ENCODE measurements around the gene SIRT7. TPM values are rescaled to one million over a fixed set of nuclear protein-coding genes. Genes with fewer than 3 reads are reported as not detected.

The SIRT7 gene
- total and polyA plus RNA-seq, 2 donors (not counting 3 experiments of a cell fraction or from before 2014, with no cell fraction given), result 11.6 to 28.8 TPM

DNA sequence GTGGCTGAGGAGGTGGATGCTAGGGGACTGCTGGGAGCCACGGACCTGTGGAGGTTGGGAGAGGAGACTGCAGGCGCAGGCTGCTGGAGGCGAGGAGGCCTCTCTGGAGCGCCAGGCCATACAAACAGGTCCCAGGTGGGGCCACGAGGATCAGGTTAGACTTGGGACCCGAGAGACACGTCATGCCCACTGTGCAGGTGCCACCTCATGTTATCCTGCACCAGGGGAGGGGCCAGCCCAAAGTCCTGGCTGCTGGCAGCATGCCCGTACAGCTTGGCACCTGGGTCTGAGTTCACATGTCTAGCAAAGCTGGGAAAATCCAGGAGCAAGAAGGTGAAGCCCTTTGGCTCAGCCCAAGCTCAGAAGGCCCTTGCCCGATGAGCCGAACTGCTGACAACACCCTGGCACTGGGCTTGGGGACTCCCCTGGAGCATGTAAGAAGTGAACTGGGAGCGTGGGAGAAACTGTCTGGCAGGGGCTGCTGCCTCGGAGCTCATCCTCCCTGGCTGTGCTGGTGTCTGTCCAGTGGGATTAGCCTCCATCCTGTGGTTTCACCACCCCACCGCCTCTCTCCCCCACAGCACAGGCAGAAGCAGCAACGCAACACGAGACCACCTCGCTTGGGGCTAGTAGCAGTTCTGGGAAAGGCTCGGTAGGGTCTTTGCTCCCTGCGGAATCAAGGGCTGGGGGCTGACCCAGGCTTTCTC lies 52.1 kb downstream of the SIRT7 start:
- Histone ChIP-seq H3K9ac (replicated peaks; ENCODE audit: extremely low read depth, insufficient read depth, low read length) (no peak overlapping the region), H3K36me3 (ENCODE audit: control insufficient read depth in 2 of 2, extremely low read depth in 1 of 2, insufficient read depth in 2 of 2, low read length in 2 of 2) (peaks cover 6 to 19% of the 10 kb centered on the region in 2 experiments), H3K4me3 (replicated peaks in 1 of 3; ENCODE audit: insufficient read depth in 1 of 3, low read depth in 1 of 3, low read length in 3 of 3) (no peak overlapping the region), H3K79me2 (ENCODE audit: control insufficient read depth, insufficient read depth, low read length) (peaks cover 28% of the 10 kb centered on the region), H4K20me1 (replicated peaks; ENCODE audit: control insufficient read depth, extremely low read depth, insufficient read depth, low read length) (no peaks in the 10 kb centered on the region), H3K9me3 (replicated peaks; ENCODE audit: control insufficient read depth, insufficient read depth, low read length) (no peaks in the 10 kb centered on the region), H3K27ac (ENCODE audit: insufficient read depth, low read depth, low read length) (no peak overlapping the region), H3K27me3 (ENCODE audit: control insufficient read depth in 2 of 2, insufficient read depth in 2 of 2, low read length in 2 of 2) (no peaks in the 10 kb centered on the region), H2AFZ (ENCODE audit: low read depth, low read length) (no peak overlapping the region), H3K4me2 (ENCODE audit: insufficient read depth, low read length) (no peak overlapping the region), H3K9me1 (replicated peaks; ENCODE audit: control insufficient read depth, extremely low read depth, insufficient read depth, low read length) (no peaks in the 10 kb centered on the region), H3K4me1 (ENCODE audit: control insufficient read depth, extremely low read depth, insufficient read depth, low read length) (peaks cover 17% of the 10 kb centered on the region)
- FAIRE-seq (no peak), DNase-seq (ENCODE audit: low read depth, low spot score) (no peak)
- BruUV-seq (replicated peaks), result no TSS peak
- TF ChIP-seq, protein P1, sequence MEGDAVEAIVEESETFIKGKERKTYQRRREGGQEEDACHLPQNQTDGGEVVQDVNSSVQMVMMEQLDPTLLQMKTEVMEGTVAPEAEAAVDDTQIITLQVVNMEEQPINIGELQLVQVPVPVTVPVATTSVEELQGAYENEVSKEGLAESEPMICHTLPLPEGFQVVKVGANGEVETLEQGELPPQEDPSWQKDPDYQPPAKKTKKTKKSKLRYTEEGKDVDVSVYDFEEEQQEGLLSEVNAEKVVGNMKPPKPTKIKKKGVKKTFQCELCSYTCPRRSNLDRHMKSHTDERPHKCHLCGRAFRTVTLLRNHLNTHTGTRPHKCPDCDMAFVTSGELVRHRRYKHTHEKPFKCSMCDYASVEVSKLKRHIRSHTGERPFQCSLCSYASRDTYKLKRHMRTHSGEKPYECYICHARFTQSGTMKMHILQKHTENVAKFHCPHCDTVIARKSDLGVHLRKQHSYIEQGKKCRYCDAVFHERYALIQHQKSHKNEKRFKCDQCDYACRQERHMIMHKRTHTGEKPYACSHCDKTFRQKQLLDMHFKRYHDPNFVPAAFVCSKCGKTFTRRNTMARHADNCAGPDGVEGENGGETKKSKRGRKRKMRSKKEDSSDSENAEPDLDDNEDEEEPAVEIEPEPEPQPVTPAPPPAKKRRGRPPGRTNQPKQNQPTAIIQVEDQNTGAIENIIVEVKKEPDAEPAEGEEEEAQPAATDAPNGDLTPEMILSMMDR (IDR thresholded peaks at IDR 0.05; ENCODE audit: extremely low read depth in 1 of 2, insufficient read depth in 1 of 2, low read depth in 1 of 2, low read length in 2 of 2), result no peak
- TF ChIP-seq, protein P2, sequence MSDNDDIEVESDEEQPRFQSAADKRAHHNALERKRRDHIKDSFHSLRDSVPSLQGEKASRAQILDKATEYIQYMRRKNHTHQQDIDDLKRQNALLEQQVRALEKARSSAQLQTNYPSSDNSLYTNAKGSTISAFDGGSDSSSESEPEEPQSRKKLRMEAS (IDR thresholded peaks at IDR 0.05; ENCODE audit: insufficient read depth, insufficient read length), result no peak
- TF ChIP-seq JUN (IDR thresholded peaks at IDR 0.05; ENCODE audit: borderline replicate concordance, insufficient read depth, insufficient read length, low read depth) (no peak), GATA2 (IDR thresholded peaks at IDR 0.05; ENCODE audit: insufficient read depth, insufficient read length, low read depth, low read length) (no peak), POLR2AphosphoS5 (IDR thresholded peaks at IDR 0.05; ENCODE audit: insufficient read depth, low read depth, low read length) (peak; percentile 28), FOS (IDR thresholded peaks at IDR 0.05; ENCODE audit: borderline replicate concordance, insufficient read depth, low read length) (no peak), POLR2A (IDR thresholded peaks at IDR 0.05; ENCODE audit: low read depth, low read length) (peak; percentile 44)
- POLR2A ChIA-PET, result no interaction called here
- CTCF ChIA-PET, result no interaction called here
- intact Hi-C loops (cut with micrococcal nuclease), result no loop called here
- dilution Hi-C loops (cut with MboI; ENCODE audit: extremely low pct_ligation_motif_present, low sequenced_read_pairs), result no loop called here
